Measurements from ENCODE around the gene PSORS1C1. TPM values are rescaled to one million over a fixed set of nuclear protein-coding genes. Genes with fewer than 3 reads are reported as not detected.

Gene PSORS1C1
- polyA plus RNA-seq, 1 donor (not counting 4 experiments of a cell fraction or from before 2014, with no cell fraction given) = 5.7 TPM

- Histone ChIP-seq H3K27ac (ENCODE audit: control insufficient read depth, insufficient read depth, low read length) (no peak overlapping the region), H3K4me2 (ENCODE audit: control insufficient read depth, extremely low read depth, insufficient read depth, low read depth, low read length) (no peak overlapping the region), H3K4me3 (ENCODE audit: control insufficient read depth in 2 of 3, extremely low read depth in 1 of 3, insufficient read depth in 2 of 3, low read depth in 1 of 3, low read length in 3 of 3) (no peak overlapping the region), H3K9me1 (ENCODE audit: control insufficient read depth, extremely low read depth, insufficient read depth, low read length) (no peaks in the 10 kb centered on the region), H3K9ac (ENCODE audit: control insufficient read depth, extremely low read depth, insufficient read depth, low read length) (no peak overlapping the region), H3K9me3 (ENCODE audit: control insufficient read depth, low read depth, low read length) (no peaks in the 10 kb centered on the region), H3K27me3 (ENCODE audit: control insufficient read depth, extremely low read depth, insufficient read depth, low read length) (no peaks in the 10 kb centered on the region), H4K20me1 (ENCODE audit: control insufficient read depth, extremely low read depth, insufficient read depth, low read length) (no peaks in the 10 kb centered on the region), H2AFZ (ENCODE audit: control insufficient read depth, low read length) (no peak overlapping the region), H3K36me3 (ENCODE audit: control insufficient read depth in 2 of 2, extremely low read depth in 1 of 2, insufficient read depth in 2 of 2, low read length in 2 of 2) (peaks cover 5 to 8% of the 10 kb centered on the region in 2 experiments), H3K79me2 (ENCODE audit: control insufficient read depth, insufficient read depth, low read length) (no peaks in the 10 kb centered on the region), H3K4me1 (ENCODE audit: control insufficient read depth, extremely low read depth, insufficient read depth, low read length) (peaks cover 24% of the 10 kb centered on the region)
- TF ChIP-seq CTCF (optimal IDR thresholded peaks at IDR 0.05 in 1 of 3, IDR thresholded peaks at IDR 0.05 in 1 of 3, conservative IDR thresholded peaks at IDR 0.05 in 1 of 3; ENCODE audit: extremely low read depth in 1 of 3, insufficient read depth in 2 of 3, low read length in 3 of 3) (peak in 2 of 3 experiments; percentile 85 to 89), EZH2 (IDR thresholded peaks at IDR 0.05; ENCODE audit: low read length) (no peak)
- DNase-seq (ENCODE audit: low read depth, low spot score) (no peak), FAIRE-seq (peak; percentile 63)
- dilution Hi-C loops (cut with MboI; ENCODE audit: extremely low pct_ligation_motif_present, low sequenced_read_pairs) = no loop called here
These were observed 13.6 kb downstream of the PSORS1C1 start for GRCh38 chr6:31128093-31128676.

GRCh38 chr6:31129130-31129529, 14.5 kb downstream of the PSORS1C1 start:
- no peak for TF ChIP-seq EZH2 (IDR thresholded peaks at IDR 0.05; ENCODE audit: low read length)
- TF ChIP-seq CTCF (optimal IDR thresholded peaks at IDR 0.05 in 1 of 3, IDR thresholded peaks at IDR 0.05 in 1 of 3, conservative IDR thresholded peaks at IDR 0.05 in 1 of 3; ENCODE audit: extremely low read depth in 1 of 3, insufficient read depth in 2 of 3, low read length in 3 of 3) = no peak
- H3K9me1 ChIP-seq (ENCODE audit: control insufficient read depth, extremely low read depth, insufficient read depth, low read length) = no peaks in the 10 kb centered on the region
- H3K27ac ChIP-seq (ENCODE audit: control insufficient read depth, insufficient read depth, low read length) = no peak overlapping the region
- DNase-seq (ENCODE audit: low read depth, low spot score) (no peak), FAIRE-seq (no peak)
- H2AFZ ChIP-seq (ENCODE audit: control insufficient read depth, low read length) = no peak overlapping the region
- no peaks in the 10 kb centered on the region for H4K20me1 ChIP-seq (ENCODE audit: control insufficient read depth, extremely low read depth, insufficient read depth, low read length)
- dilution Hi-C loops (cut with MboI; ENCODE audit: extremely low pct_ligation_motif_present, low sequenced_read_pairs) = no loop called here
- H3K79me2 ChIP-seq (ENCODE audit: control insufficient read depth, insufficient read depth, low read length) = no peaks in the 10 kb centered on the region
- H3K36me3 ChIP-seq (ENCODE audit: control insufficient read depth in 2 of 2, extremely low read depth in 1 of 2, insufficient read depth in 2 of 2, low read length in 2 of 2) = peaks cover 5% of the 10 kb centered on the region in 2 experiments
- H3K4me2 ChIP-seq (ENCODE audit: control insufficient read depth, extremely low read depth, insufficient read depth, low read depth, low read length) = no peak overlapping the region
- no peaks in the 10 kb centered on the region for H3K9me3 ChIP-seq (ENCODE audit: control insufficient read depth, low read depth, low read length)
- H3K9ac ChIP-seq (ENCODE audit: control insufficient read depth, extremely low read depth, insufficient read depth, low read length) = no peak overlapping the region
- H3K4me1 ChIP-seq (ENCODE audit: control insufficient read depth, extremely low read depth, insufficient read depth, low read length) = peaks cover 22% of the 10 kb centered on the region
- no peaks in the 10 kb centered on the region for H3K27me3 ChIP-seq (ENCODE audit: control insufficient read depth, extremely low read depth, insufficient read depth, low read length)
- no peak overlapping the region for H3K4me3 ChIP-seq (ENCODE audit: control insufficient read depth in 2 of 3, extremely low read depth in 1 of 3, insufficient read depth in 2 of 3, low read depth in 1 of 3, low read length in 3 of 3)

Data from keratinocyte (primary cell).